ENCODE measurements around the gene FAT4. TPM values are rescaled to one million over a fixed set of nuclear protein-coding genes. Genes with fewer than 3 reads are reported as not detected.

The FAT4 gene
- total and polyA plus RNA-seq, 9 of the 15 experiments (the other 6 are each of a cell fraction or from before 2014, with no cell fraction given) = 0.01 TPM; not detected in 8

GRCh38 chr4:125352521-125352920 lies 37.8 kb downstream of the FAT4 start:
- no peak overlapping the region for H2AFZ ChIP-seq (ENCODE audit: low read depth, low read length)
- in situ Hi-C loops (cut with MboI) = no loop called here
- no peak for DNase-seq (ENCODE audit: extremely low read depth in 1 of 4, low spot score in 3 of 4)
- H3K9me1 ChIP-seq (ENCODE audit: control insufficient read depth, insufficient read depth, low read length) = no peaks in the 10 kb centered on the region
- H3K9ac ChIP-seq (ENCODE audit: insufficient read depth in 1 of 2, low read depth in 2 of 2, low read length in 2 of 2) = no peak overlapping the region
- intact Hi-C loops (cut with micrococcal nuclease) = no loop called here
- no TSS peak for BruUV-seq (replicated peaks)
- no peak overlapping the region for H3K4me3 ChIP-seq
- H3K9me3 ChIP-seq (replicated peaks; ENCODE audit: control insufficient read depth, insufficient read depth, low read depth, low read length) = no peaks in the 10 kb centered on the region
- H3K79me2 ChIP-seq (ENCODE audit: control insufficient read depth, insufficient read depth, low read length) = no peaks in the 10 kb centered on the region
- no peak for FAIRE-seq
- H4K20me1 ChIP-seq (replicated peaks; ENCODE audit: control insufficient read depth, insufficient read depth, low read length) = no peaks in the 10 kb centered on the region
- no peak overlapping the region for H3K27ac ChIP-seq (ENCODE audit: extremely low read depth, low read depth, low read length)
- ChIA-PET CTCF (ENCODE audit: low intra/inter-chr PET ratio) (no interaction called here), POLR2A (no interaction called here)
- H3K27me3 ChIP-seq (ENCODE audit: control insufficient read depth in 2 of 2, insufficient read depth in 2 of 2, low read length in 2 of 2) = no peaks in the 10 kb centered on the region
- WGBS (ENCODE audit: insufficient coverage, low coverage, missing lambda C conversion rate) = 0% methylated on average over 1 of the region's 1 CpG
- no peaks in the 10 kb centered on the region for H3K36me3 ChIP-seq (ENCODE audit: control insufficient read depth, insufficient read depth, low read length)
- H3K4me2 ChIP-seq (ENCODE audit: insufficient read depth, low read length) = no peak overlapping the region
- TF ChIP-seq POLR3A (IDR thresholded peaks at IDR 0.05; ENCODE audit: borderline replicate concordance, extremely low read depth, insufficient read depth, insufficient read length) (no peak), ZNF76 (CRISPR knock-in tag; IDR thresholded peaks at IDR 0.05; ENCODE audit: borderline replicate concordance) (no peak), MCM3 (IDR thresholded peaks at IDR 0.05) (no peak), NR2F6 (CRISPR knock-in tag; IDR thresholded peaks at IDR 0.05) (no peak), ELK1 (CRISPR knock-in tag; IDR thresholded peaks at IDR 0.05) (no peak)
- no peaks in the 10 kb centered on the region for H3K4me1 ChIP-seq (replicated peaks in 1 of 2; ENCODE audit: control insufficient read depth in 2 of 2, insufficient read depth in 2 of 2, low read length in 2 of 2)
- ATAC-seq = no peak

GRCh38 chr4:125353131-125353530 lies 38.4 kb downstream of the FAT4 start:
- POLR2A ChIA-PET = no interaction called here
- H3K4me2 ChIP-seq (ENCODE audit: insufficient read depth, low read length) = no peak overlapping the region
- H2AFZ ChIP-seq (ENCODE audit: low read depth, low read length) = no peak overlapping the region
- in situ Hi-C loops (cut with MboI) (no loop called here), intact Hi-C loops (cut with micrococcal nuclease) (no loop called here)
- H3K4me3 ChIP-seq = no peak overlapping the region
- no peak for FAIRE-seq
- no peaks in the 10 kb centered on the region for H3K36me3 ChIP-seq (ENCODE audit: control insufficient read depth, insufficient read depth, low read length)
- H3K27me3 ChIP-seq (ENCODE audit: control insufficient read depth in 2 of 2, insufficient read depth in 2 of 2, low read length in 2 of 2) = no peaks in the 10 kb centered on the region
- 0% methylated on average over 1 of the region's 1 CpG for WGBS (ENCODE audit: insufficient coverage, low coverage, missing lambda C conversion rate)
- no peak for ATAC-seq
- CTCF ChIA-PET (ENCODE audit: low intra/inter-chr PET ratio) = no interaction called here
- DNase-seq (ENCODE audit: extremely low read depth in 1 of 4, low spot score in 3 of 4) = no peak
- H4K20me1 ChIP-seq (replicated peaks; ENCODE audit: control insufficient read depth, insufficient read depth, low read length) = no peaks in the 10 kb centered on the region
- no peak overlapping the region for H3K27ac ChIP-seq (ENCODE audit: extremely low read depth, low read depth, low read length)
- H3K9me3 ChIP-seq (replicated peaks; ENCODE audit: control insufficient read depth, insufficient read depth, low read depth, low read length) = no peaks in the 10 kb centered on the region
- no peaks in the 10 kb centered on the region for H3K9me1 ChIP-seq (ENCODE audit: control insufficient read depth, insufficient read depth, low read length)
- H3K9ac ChIP-seq (ENCODE audit: insufficient read depth in 1 of 2, low read depth in 2 of 2, low read length in 2 of 2) = no peak overlapping the region
- H3K4me1 ChIP-seq (replicated peaks in 1 of 2; ENCODE audit: control insufficient read depth in 2 of 2, insufficient read depth in 2 of 2, low read length in 2 of 2) = no peaks in the 10 kb centered on the region
- H3K79me2 ChIP-seq (ENCODE audit: control insufficient read depth, insufficient read depth, low read length) = no peaks in the 10 kb centered on the region
- no TSS peak for BruUV-seq (replicated peaks)
- TF ChIP-seq, protein P1, sequence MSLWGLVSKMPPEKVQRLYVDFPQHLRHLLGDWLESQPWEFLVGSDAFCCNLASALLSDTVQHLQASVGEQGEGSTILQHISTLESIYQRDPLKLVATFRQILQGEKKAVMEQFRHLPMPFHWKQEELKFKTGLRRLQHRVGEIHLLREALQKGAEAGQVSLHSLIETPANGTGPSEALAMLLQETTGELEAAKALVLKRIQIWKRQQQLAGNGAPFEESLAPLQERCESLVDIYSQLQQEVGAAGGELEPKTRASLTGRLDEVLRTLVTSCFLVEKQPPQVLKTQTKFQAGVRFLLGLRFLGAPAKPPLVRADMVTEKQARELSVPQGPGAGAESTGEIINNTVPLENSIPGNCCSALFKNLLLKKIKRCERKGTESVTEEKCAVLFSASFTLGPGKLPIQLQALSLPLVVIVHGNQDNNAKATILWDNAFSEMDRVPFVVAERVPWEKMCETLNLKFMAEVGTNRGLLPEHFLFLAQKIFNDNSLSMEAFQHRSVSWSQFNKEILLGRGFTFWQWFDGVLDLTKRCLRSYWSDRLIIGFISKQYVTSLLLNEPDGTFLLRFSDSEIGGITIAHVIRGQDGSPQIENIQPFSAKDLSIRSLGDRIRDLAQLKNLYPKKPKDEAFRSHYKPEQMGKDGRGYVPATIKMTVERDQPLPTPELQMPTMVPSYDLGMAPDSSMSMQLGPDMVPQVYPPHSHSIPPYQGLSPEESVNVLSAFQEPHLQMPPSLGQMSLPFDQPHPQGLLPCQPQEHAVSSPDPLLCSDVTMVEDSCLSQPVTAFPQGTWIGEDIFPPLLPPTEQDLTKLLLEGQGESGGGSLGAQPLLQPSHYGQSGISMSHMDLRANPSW (CRISPR knock-in tag; IDR thresholded peaks at IDR 0.05) = no peak
- TF ChIP-seq ZNF274 (IDR thresholded peaks at IDR 0.05; ENCODE audit: borderline replicate concordance, low read depth, low read length) (no peak), ZNF780A (CRISPR knock-in tag; IDR thresholded peaks at IDR 0.05) (no peak), PCBP2 (IDR thresholded peaks at IDR 0.05; ENCODE audit: low read depth, low read length, poor library complexity, severe bottlenecking) (no peak), FOXK1 (CRISPR knock-in tag; IDR thresholded peaks at IDR 0.05; ENCODE audit: borderline replicate concordance) (no peak), POLR3G (IDR thresholded peaks at IDR 0.05; ENCODE audit: extremely low read depth, insufficient read length, insufficient replicate concordance) (no peak), COPS2 (conservative IDR thresholded peaks at IDR 0.05) (no peak)
